Activated CD4-positive, alpha-beta T cell treated with anti-CD3 and anti-CD28 coated beads, Interleukin-2, amount 50 U/mL, for 24 hours (primary cell): ENCODE measurements around the gene PTS.
"Not testable (repeated sequence)": the region's sequence is repeated elsewhere in the genome, so short reads cannot be mapped to it uniquely, and the experiment has no call there.

Source experiments
- DNase-seq, 2 donors: peaks; one replicate each; pipeline ENCODE4 v3.0.0-alpha.2; 2020; ENCODE audit warnings: low read depth in 1 of 2, low spot score in 1 of 2

PTS gene

DNA sequence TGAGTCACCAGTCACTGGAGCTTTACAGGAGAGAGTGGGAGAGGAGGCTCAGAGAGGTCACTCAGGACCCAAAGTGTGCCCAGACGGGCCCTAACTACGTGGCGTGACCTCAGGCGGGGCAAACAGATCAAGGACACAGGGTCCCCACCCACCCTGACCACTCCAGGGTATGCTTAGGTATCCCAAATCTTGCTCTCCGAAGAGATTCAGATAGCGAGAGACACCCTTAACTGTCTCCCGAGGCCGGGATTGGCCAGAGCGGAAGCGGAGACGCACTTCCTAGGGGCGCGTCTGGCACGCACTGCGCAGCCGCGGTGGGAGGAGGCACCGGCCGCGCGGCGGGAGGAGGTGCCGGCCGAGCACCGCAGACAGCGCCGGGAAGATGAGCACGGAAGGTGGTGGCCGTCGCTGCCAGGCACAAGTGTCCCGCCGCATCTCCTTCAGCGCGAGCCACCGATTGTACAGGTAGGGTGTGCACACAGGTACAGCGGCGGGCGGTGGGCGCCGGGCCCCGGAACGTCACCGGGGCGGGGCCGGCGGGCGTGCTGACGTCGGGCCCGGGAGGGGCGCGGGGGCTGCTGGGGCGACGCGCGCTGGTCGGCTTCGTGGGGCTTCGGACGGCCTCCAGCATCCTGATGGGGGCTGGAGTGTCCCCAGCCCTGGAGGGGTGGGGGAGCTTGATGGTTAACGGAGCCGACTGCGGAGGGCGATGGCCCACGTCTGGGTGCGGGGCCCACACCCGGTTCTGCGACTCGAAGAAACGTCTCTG lies at the start of gene PTS:
TSS of gene PTS (plus strand) at position 367 of the 769 bp plus-strand sequence. CDS start at position 383, 16 bp downstream.
- peak; percentile 63 to 75 for DNase-seq

- no peak for DNase-seq
Observed at GRCh38 chr11:112177589-112177988, 48.6 kb upstream of the PTS start.

- DNase-seq: no peak
Observed at GRCh38 chr11:112178428-112178827, 47.8 kb upstream of the PTS start.

- no peak for DNase-seq
Observed at GRCh38 chr11:112178936-112179335, 47.3 kb upstream of the PTS start.

DNA sequence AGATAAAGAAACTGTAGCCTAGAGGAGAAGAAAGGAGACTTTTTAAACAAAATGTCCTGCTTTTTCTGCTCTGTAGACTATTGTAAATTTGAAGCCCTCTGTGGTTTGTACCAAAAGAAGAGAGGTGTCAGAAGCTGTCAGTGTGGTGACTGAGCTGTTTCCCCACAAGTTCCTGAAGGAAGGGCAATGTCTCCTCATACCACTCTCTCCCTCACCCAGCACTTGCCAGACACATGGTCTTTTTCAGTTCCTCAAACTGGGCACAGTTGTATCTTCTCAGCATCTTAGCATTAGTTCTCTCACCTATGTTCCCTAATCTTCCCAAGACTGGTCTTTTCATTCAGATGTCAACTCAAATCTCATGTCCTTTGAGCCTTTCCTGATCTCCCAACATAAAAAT lies 46.6 kb upstream of the PTS start:
- no peak for DNase-seq

- no peak for DNase-seq
Observed at GRCh38 chr11:112182867-112183266, 43.4 kb upstream of the PTS start.

DNA sequence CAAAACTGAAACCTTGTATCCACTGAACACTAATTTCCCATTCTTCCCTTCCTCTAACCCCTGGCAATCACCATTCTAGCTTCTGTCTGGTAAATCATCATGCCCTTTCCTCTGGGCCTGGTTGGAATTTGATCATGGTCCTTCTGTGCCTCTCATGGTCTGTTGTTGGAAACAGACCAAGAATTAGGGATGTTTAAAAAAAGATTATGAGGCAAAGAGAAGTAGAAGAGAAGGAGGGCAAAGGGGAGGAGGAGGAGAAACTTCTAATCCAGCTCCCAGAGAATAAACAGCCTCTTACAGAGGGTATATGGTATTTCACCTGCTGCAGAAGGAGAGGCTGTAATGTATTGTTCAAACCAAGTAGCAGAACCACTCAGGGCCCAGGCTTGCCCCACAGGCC lies 40.3 kb upstream of the PTS start:
- no peak for DNase-seq

DNA sequence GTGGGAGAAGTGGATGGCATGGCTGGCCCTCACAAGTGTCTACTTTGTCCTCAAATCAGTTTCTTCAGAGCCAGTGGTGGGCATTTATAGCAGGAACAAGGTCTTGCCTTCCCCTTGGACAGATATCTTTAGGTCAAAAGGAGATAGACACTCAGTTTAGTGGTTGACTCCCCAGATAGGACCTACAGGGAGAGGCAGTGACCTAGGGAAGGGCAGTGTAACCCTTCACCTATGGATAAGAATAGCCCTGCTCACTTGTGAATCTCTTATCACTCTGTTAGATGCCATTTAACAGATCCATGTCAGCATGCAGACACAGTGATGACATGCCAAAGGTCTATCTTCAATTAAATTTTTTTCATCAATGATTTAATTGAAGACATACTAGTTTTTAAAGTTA lies 39.9 kb upstream of the PTS start:
- no peak for DNase-seq

- not testable (repeated sequence) for DNase-seq
Observed at GRCh38 chr11:112195113-112195512, 31.1 kb upstream of the PTS start.

GRCh38 chr11:112195951-112196351 lies 30.3 kb upstream of the PTS start:
- no peak for DNase-seq

DNA sequence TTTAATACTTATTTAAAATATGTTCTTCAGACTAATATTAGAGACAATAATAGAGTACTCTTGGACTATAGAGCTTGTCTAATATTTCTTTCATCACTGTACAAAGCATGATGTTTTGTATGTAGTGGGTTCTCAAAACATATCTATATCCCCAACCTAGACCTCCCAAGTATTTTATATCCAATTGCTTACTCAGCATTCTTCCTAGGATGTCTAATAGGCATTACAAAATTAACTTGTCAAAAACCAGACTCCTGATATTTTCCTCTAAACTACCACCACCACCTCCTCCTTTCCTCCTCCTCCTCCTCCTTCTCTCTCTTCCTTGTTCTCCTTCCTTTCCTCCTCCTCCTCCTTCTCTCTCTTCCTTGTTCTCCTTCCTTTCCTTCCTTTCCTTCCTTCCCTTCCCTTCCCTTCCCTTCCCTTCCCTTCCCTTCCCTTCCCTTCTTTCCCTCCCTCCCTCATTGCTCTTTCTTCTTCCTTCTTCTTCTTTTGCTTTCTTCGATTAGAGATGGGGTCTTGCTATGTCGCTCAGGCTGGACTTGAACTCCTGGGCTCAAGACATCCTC lies 29.6 kb upstream of the PTS start:
- no peak for DNase-seq

DNA sequence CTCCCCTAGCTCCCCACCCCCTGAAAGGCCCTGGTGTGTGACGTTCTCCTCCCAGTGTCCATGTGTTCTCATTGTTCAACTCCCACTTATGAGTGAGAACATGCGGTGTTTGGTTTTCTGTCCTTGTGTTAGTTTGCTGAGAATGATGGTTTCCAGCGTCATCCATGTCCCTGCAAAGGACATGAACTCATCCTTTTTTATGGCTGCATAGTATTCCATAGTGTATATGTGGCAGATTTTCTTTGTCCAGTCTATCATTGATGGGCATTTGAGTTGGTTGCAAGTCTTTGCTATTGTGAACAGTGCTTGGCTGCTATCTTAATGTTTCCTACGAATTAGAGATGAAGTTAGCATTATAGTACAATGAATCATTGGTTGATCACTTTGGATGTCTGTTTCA lies 27.1 kb upstream of the PTS start:
- not testable (repeated sequence) for DNase-seq

DNA sequence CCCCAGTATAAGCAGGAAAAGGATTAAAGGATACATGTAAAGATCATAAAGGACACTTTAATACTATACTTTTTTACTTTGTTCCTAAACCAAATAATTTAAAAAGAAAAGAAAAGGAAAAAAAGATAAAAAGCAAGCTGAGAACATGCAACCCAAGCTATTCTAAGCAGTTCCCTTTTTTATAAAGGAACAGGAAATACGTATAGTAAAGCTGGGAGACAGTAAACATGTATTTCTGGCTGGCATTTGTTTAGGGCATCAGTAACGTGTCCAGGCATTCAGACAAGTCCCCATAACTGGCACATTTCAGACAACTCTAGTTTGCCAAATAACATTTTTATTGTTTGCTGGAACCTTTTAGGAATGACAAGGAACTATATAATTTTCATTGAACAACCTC lies 26.0 kb upstream of the PTS start:
- DNase-seq: no peak

GRCh38 chr11:112206071-112206470 lies 20.2 kb upstream of the PTS start:
- DNase-seq: no peak

GRCh38 chr11:112210890-112211289 lies 15.3 kb upstream of the PTS start:
- DNase-seq: no peak

DNA sequence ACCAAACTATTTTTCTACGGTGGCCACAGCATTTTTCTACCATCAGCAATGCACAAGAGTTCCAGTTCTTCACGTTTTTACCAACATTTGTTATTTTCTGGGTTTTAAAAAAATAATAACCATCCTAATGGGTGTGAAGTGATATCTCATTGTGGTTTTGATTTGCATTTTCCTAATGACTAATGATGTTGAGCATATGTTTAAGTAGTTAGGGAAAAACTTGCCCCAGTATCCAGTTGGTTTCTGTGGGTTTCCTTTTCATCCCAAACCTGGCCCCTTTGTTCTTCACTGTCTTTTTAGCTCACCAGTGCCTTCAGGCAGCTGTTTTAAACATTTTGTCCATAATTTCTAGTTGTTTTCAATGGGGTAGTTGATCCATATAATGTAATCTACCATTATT lies 14.7 kb upstream of the PTS start:
- peak in 1 of 2 donors; percentile 39 for DNase-seq

DNA sequence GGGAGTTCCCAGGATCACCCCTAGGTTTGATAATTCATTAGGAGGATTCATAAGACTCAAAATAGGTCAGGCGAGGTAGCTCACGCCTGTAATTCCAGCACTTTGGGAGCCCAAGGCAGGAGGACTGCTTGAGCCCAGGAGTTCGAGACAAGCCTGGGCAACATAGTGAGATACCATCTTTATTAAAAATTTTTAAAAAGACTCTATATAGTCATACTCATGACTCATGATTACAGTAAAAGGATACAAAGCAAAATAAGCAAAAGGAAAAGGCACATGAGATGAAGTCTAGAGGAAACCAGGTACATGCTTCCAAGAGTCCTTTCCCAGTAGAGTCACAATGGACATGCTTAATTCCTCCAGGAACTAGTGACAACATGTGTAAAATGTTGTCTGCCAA lies 13.9 kb upstream of the PTS start:
- DNase-seq: no peak

DNA sequence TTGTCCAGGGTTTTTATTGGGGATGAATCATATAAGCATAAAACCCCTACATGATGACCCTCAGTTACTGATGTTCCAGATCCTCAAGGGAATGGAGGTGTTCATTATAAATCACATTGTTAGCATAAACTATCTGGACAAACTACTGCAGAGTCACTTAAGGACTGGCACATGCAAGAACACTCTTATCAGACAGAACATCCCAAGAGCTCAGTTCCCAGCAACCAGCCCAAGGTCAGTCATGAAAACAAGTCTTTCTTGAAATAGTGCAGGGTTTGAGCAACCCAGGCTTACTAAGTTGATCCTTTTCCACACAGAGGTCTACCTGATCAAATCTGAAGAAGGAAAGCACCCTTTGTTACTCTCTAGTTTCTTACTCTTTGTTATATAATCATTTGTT lies 13.5 kb upstream of the PTS start:
- no peak for DNase-seq

DNA sequence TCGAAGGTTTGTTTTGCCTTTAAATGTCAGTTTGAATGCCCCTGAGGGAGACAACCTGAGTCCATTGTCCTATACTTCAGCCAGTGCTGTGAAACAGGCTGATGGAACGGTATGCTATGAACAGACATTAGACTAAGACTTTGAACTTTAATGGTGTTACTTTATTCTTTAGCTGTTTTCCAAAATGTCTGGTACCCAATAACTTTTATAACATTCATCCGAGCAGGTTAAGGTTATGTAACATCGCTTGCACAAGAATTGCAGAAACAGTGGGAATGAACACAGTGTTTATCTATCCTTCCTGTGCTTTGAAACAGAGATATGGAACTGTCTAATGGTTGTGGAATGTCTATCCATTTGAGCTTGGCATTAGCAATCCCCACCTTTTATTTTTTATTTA lies 12.5 kb upstream of the PTS start:
- no peak for DNase-seq

GRCh38 chr11:112215621-112216020 lies 10.6 kb upstream of the PTS start:
- no peak for DNase-seq

DNA sequence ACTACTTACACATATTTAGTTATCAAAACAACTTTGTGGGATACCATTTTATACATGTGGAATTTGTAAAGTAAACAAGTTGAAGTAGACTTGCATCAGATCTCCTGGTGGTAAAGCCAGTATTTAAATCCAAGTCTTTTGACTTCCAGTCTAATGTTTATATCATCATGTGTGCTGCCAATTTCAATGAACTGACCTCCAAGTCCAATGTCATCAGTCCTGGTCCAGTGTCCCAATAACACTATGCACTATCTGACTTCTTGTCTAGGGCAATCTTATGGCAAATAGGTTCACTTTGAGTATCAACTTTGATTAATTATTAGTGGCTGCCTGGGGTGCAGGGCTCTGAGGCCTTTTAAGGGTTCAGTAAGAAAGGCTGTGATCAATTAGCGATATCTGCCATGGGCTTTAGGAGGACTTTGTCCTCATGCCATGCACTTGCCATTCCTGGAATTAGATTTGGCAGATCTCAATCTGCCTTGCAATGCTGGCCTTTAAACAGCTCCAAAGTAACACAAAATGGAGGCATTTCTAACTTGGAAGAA lies 9.6 kb upstream of the PTS start:
- no peak for DNase-seq

- DNase-seq: peak; percentile 5 to 46
Observed at GRCh38 chr11:112219476-112220232, 6.6 kb upstream of the PTS start.
